ENCODE results near the gene HCFC1R1. TPM values are rescaled to one million over a fixed set of nuclear protein-coding genes. Genes with fewer than 3 reads are reported as not detected.

Gene HCFC1R1
- total and polyA plus RNA-seq, 2 of the 8 experiments (the other 6 are each of a cell fraction or from before 2014, with no cell fraction given): 72.7 to 138 TPM

- TF ChIP-seq, protein P1, sequence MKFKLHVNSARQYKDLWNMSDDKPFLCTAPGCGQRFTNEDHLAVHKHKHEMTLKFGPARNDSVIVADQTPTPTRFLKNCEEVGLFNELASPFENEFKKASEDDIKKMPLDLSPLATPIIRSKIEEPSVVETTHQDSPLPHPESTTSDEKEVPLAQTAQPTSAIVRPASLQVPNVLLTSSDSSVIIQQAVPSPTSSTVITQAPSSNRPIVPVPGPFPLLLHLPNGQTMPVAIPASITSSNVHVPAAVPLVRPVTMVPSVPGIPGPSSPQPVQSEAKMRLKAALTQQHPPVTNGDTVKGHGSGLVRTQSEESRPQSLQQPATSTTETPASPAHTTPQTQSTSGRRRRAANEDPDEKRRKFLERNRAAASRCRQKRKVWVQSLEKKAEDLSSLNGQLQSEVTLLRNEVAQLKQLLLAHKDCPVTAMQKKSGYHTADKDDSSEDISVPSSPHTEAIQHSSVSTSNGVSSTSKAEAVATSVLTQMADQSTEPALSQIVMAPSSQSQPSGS (IDR thresholded peaks at IDR 0.05; ENCODE audit: low read length): no peak
These were observed 400 bp downstream of the HCFC1R1 start (continued) for GRCh38 chr16:3023415-3023668.

All from H1 (cell line).